Activated T-cell treated with anti-CD3 and anti-CD28 coated beads for 24 hours (primary cell): ENCODE measurements around the gene DHX35.
A peak's percentile ranks its signal among the peaks of the same experiment; 100 is the strongest.

Experiments used
- DNase-seq: peaks from one replicate; pipeline ENCODE4 v3.0.0-alpha.2; 2020; ENCODE audit warnings: low read depth

DHX35 gene

GRCh38 chr20:39025883-39026282 lies 63.7 kb downstream of the DHX35 start:
- DNase-seq, result no peak

- no peak for DNase-seq
These were observed 67.2 kb downstream of the DHX35 start for GRCh38 chr20:39029364-39029763.

GRCh38 chr20:39032997-39033396 lies 70.9 kb downstream of the DHX35 start:
- DNase-seq, result no peak

GRCh38 chr20:39036011-39036410 lies 73.9 kb downstream of the DHX35 start:
- DNase-seq, result no peak

GRCh38 chr20:39036851-39037250 lies 74.7 kb downstream of the DHX35 start:
- DNase-seq, result no peak

- DNase-seq, result no peak
These were observed 75.9 kb downstream of the DHX35 start for GRCh38 chr20:39038047-39038446.

- DNase-seq, result no peak
These were observed 76.4 kb downstream of the DHX35 start for GRCh38 chr20:39038495-39038894.

- DNase-seq, result no peak
These were observed 77.1 kb downstream of the DHX35 start for GRCh38 chr20:39039261-39039660.

- DNase-seq, result no peak
These were observed 78.0 kb downstream of the DHX35 start for GRCh38 chr20:39040116-39040515.

GRCh38 chr20:39041067-39041466 lies 78.9 kb downstream of the DHX35 start:
- DNase-seq, result no peak

GRCh38 chr20:39042279-39043150 lies 80.4 kb downstream of the DHX35 start:
- DNase-seq, result no peak

- no peak for DNase-seq
These were observed 82.4 kb downstream of the DHX35 start for GRCh38 chr20:39044501-39044900.

- no peak for DNase-seq
These were observed 83.5 kb downstream of the DHX35 start for GRCh38 chr20:39045676-39046075.

- no peak for DNase-seq
These were observed 85.4 kb downstream of the DHX35 start for GRCh38 chr20:39047417-39047985.

GRCh38 chr20:39048000-39048696 lies 86.0 kb downstream of the DHX35 start:
- peak; percentile 59 for DNase-seq

GRCh38 chr20:39049148-39049547 lies 87.0 kb downstream of the DHX35 start:
- DNase-seq, result no peak

GRCh38 chr20:39049684-39050554 lies 87.8 kb downstream of the DHX35 start:
- DNase-seq, result peak; percentile 74

- no peak for DNase-seq
These were observed 88.4 kb downstream of the DHX35 start for GRCh38 chr20:39050555-39050902.

GRCh38 chr20:39052676-39053075 lies 90.5 kb downstream of the DHX35 start:
- DNase-seq, result no peak

GRCh38 chr20:39057143-39057542 lies 95.0 kb downstream of the DHX35 start:
- no peak for DNase-seq

GRCh38 chr20:39057911-39058310 lies 95.8 kb downstream of the DHX35 start:
- no peak for DNase-seq

GRCh38 chr20:39059036-39059435 lies 96.9 kb downstream of the DHX35 start:
- no peak for DNase-seq
